ENCODE results near the gene RABGAP1.
"Not testable (repeated sequence)": the region's sequence is repeated elsewhere in the genome, so short reads cannot be mapped to it uniquely, and the experiment has no call there.

The RABGAP1 gene

GRCh38 chr9:122940749-122941581 is at the start of gene RABGAP1:
Gene RABGAP1, plus strand, starts transcription at chr9:122941020. Its CDS starts 16,040 bp downstream, at chr9:122957060.
- peak; percentile 98 to 100 (median 99) for DNase-seq
- intact Hi-C loops (cut with DNase I): no loop called here

DNA sequence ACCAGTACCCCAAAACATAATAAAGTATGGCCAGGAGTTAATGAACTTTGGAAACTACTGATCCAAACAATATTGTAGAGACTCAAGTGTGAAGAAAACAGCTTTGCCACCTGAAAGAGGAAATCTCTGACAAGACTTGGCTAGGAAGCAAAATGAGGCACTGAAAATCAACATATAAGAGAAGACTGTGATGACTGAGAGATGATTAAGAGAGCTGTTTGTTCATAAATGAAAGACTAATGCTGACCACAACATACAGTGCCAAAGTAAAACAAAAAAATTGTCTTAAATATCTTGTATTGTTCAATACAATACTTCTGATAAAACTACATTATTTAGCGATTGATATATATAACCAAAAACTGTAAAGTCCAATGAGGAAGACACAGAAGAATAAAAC is 42.9 kb upstream of the RABGAP1 start:
- intact Hi-C loops (cut with DNase I): no loop called here
- no peak for DNase-seq

DNA sequence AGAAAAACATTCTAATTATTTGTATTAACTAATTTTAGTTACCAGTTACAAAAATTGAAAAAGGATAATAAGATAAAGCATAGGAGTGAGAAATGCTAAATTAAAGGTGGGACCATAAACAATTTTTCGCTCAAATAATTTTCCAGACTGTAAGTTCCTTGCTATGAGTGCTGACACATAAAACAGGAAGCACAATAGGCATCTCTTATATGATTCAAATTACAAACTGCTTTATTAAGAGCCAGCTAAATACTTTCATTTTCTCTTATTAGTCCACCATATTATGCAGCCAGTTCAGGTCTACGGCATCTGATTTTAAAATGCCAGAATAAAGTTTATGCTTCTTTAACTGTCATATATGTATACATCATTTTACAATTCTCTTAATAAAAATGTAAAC is 40.0 kb upstream of the RABGAP1 start:
- intact Hi-C loops (cut with DNase I): loop anchor here (10.0 kb wide), 3 partner anchors 94 to 806 kb away; partner anchors contain the start of genes CRB2 and TTLL11
- DNase-seq: no peak

GRCh38 chr9:122904466-122904822 is 36.4 kb upstream of the RABGAP1 start:
- DNase-seq: peak in 3 of 10 donors; percentile 14 to 84 (median 16)
- intact Hi-C loops (cut with DNase I): loop anchor here (10.0 kb wide), 3 partner anchors 90 to 810 kb away; partner anchors contain the start of genes CRB2 and TTLL11

- DNase-seq: peak; percentile 98 to 100 (median 100)
- intact Hi-C loops (cut with DNase I): loop anchor here (10.0 kb wide), 3 partner anchors 90 to 810 kb away; partner anchors contain the start of genes CRB2 and TTLL11
Measured at GRCh38 chr9:122904823-122905710, 35.8 kb upstream of the RABGAP1 start, which contains the start of gene RC3H2. Gene RC3H2, minus strand, starts transcription at chr9:122905359. Its CDS starts 7,850 bp downstream, at chr9:122897509.

DNA sequence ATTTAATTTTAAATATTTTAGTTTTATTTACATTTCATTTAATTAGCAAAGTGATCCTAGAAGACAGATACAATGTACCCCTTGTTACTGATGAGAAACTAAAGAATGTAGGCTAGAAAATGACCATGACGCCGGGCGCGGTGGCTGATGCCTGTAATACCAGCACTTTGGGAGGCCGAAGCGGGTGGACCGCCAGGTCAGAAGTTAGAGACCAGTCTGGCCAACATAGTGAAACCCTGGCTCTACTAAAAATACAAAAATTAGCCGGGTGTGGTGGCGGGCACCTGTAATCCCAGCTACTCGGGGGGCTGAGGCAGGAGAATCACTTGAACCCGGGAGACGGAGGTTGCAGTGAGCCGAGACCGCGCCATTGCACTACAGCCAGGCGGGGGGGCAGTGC is 34.7 kb upstream of the RABGAP1 start:
- not testable (repeated sequence) for DNase-seq
- intact Hi-C loops (cut with DNase I): loop anchor here (10.0 kb wide), 3 partner anchors 89 to 811 kb away; partner anchors contain the start of genes CRB2 and TTLL11

GRCh38 chr9:122912671-122912963 is 28.2 kb upstream of the RABGAP1 start:
- intact Hi-C loops (cut with DNase I): no loop called here
- no peak for DNase-seq

- intact Hi-C loops (cut with DNase I): no loop called here
Measured at GRCh38 chr9:122912964-122913673, 27.7 kb upstream of the RABGAP1 start, which contains the start of gene ZBTB6. Gene ZBTB6, minus strand, starts transcription at chr9:122913323. Its CDS starts 1,251 bp downstream, at chr9:122912072.

DNA sequence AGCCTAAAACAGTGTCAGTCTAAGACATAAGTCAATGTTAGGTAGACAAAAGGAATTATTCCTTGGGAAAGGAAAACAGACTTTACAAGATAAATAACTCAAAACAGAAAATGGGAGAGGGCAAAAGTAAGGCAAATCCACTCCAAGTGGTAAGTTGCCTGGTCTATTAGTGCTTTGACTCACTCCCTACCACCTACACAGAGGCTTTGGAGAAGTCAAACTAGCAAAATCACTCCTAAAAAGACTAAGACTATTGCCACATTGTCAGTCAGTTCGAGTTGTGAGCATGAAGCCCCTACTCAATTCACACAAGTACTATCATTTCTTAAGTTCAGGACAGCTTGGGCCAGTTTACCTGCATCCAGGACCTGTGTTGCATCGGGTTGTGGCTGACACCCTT is 22.5 kb upstream of the RABGAP1 start:
- intact Hi-C loops (cut with DNase I): no loop called here

More at GRCh38 chr9:122912964-122913673, 27.7 kb upstream of the RABGAP1 start, which contains the start of gene ZBTB6:
- DNase-seq: peak; percentile 75 to 97 (median 86)

GRCh38 chr9:122922713-122923112 is 18.1 kb upstream of the RABGAP1 start:
- DNase-seq: no peak
- intact Hi-C loops (cut with DNase I): no loop called here

More for the DNA sequence above, 22.5 kb upstream of the RABGAP1 start:
- no peak for DNase-seq

DNA sequence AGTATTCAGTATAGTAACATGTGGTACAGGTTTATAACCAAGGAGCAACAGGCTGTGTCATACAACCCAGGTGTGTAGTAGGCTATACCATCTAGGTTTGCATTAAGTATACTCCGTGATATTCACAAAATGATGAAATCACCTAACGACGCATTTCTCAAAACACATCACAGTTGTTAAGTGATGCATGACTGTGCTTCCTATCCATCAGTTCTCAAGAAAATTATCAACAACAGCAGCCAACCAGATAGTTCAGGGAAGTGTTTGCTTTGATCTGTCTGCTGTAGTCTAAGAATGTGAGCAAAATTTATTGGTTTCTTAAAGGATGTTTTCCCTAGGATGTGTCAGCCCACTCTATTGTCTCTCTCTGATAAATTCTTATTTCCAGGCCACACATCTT is 16.9 kb upstream of the RABGAP1 start:
- no peak for DNase-seq
- intact Hi-C loops (cut with DNase I): no loop called here

DNA sequence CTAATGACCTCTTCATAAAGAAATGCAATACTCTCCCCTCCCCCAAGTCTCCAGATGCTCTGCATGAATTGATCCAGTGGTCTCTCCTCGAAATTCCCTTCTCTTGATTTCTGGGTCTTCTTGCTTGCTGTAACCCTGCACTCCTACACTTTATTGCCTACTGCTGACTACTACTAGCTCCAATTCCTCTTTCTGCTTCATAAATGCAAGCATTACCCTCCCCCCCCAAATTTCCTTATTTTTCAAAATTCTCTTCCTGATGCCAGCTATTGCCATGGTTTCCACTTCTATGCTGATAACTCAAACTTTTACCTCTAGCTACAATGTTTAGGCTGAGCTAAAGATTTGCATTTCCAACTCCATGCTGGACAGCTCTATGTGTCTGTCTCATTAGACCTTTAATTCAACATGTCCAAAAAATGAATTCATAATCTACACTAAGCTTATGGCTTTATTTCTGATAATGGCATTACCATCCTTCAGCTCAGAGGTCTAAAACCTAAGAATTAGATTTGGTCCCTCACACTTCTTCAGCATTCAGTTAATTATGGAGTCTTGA is 10.9 kb upstream of the RABGAP1 start:
- DNase-seq: no peak
- intact Hi-C loops (cut with DNase I): no loop called here

- intact Hi-C loops (cut with DNase I): no loop called here
- DNase-seq: no peak
Measured at GRCh38 chr9:122930541-122931225, 10.1 kb upstream of the RABGAP1 start.

GRCh38 chr9:122931226-122932121 is 9.3 kb upstream of the RABGAP1 start, which contains the start of gene ZBTB26:
Gene ZBTB26, minus strand, starts transcription at chr9:122931512. Its CDS starts 11,578 bp downstream, at chr9:122919934.
- intact Hi-C loops (cut with DNase I): loop anchor here (2.0 kb wide), 1 partner anchor 21 kb away; no protein-coding TSS in a partner anchor
- peak; percentile 93 to 99 (median 96) for DNase-seq

- DNase-seq: no peak
- intact Hi-C loops (cut with DNase I): no loop called here
Measured at GRCh38 chr9:122936464-122936863, 4.4 kb upstream of the RABGAP1 start.

GRCh38 chr9:122936883-122937282 is 3.9 kb upstream of the RABGAP1 start:
- intact Hi-C loops (cut with DNase I): no loop called here
- no peak for DNase-seq

DNA sequence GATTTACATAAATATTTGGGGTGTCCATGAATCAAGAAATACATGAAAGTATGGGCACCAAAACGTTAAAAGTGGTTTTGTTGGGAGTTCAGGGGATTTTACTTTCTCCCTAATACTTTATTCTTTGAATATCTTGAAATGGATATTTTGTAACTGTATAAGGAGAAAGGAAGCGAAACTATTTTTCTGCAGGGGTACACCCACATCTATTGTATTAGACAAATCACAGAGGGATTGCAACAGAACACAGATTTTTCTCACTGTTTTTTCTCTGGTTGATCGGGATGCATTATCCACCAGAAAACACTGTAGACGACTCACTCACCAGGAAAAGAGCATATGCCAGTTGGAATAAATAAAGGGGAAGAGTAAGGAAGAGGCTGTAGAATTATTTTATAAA is 1.2 kb upstream of the RABGAP1 start:
- DNase-seq: no peak
- intact Hi-C loops (cut with DNase I): no loop called here

DNA sequence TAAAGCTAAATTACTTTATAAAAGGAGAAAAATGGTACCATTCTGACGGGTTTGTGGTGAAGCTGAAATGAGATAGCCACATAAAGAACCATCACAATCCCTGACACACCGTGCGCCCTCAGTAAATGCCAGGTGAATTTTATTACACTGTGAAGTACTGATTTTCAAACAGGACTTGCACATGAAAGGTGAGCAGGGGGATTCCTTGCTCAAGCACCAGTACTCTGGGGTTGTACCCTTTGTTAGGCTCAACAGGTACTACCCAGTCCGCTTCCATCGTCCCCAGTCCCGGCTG is 419 bp upstream of the RABGAP1 start:
- no peak for DNase-seq
- intact Hi-C loops (cut with DNase I): no loop called here
